DMS 273 (cell line): Measurements from ENCODE around the gene CKAP2L.
A peak's percentile ranks its signal among the peaks of the same experiment; 100 is the strongest.
"Not testable (repeated sequence)": the region's sequence is repeated elsewhere in the genome, so short reads cannot be mapped to it uniquely, and the experiment has no call there.

Source experiments
- DNase-seq: peaks from one replicate; lab custom pipeline; 2025; ENCODE audit not compliant: unreplicated experiment; lab: John Stamatoyannopoulos, UW

The CKAP2L gene

GRCh38 chr2:112728029-112728362 lies 36.4 kb downstream of the CKAP2L start:
- no peak for DNase-seq

GRCh38 chr2:112727276-112728028 lies 37.0 kb downstream of the CKAP2L start:
- no peak for DNase-seq

- peak; percentile 97 for DNase-seq
Observed at GRCh38 chr2:112726487-112727190, 37.8 kb downstream of the CKAP2L start.

- DNase-seq: no peak
Observed at GRCh38 chr2:112725545-112726457, 38.6 kb downstream of the CKAP2L start.

GRCh38 chr2:112724591-112725525 lies 39.6 kb downstream of the CKAP2L start:
- peak; percentile 59 for DNase-seq

GRCh38 chr2:112723995-112724394 lies 40.4 kb downstream of the CKAP2L start:
- no peak for DNase-seq

GRCh38 chr2:112723547-112723940 lies 40.9 kb downstream of the CKAP2L start:
- no peak for DNase-seq

GRCh38 chr2:112722816-112723546 lies 41.4 kb downstream of the CKAP2L start:
- DNase-seq: no peak

GRCh38 chr2:112721819-112722522 lies 42.4 kb downstream of the CKAP2L start:
- no peak for DNase-seq

- DNase-seq: no peak
Observed at GRCh38 chr2:112720785-112721184, 43.6 kb downstream of the CKAP2L start, which contains the start of gene NT5DC4. Gene NT5DC4 (plus strand): TSS chr2:112721020. CDS start chr2:112721080, 60 bp downstream.

GRCh38 chr2:112718863-112719370 lies 45.5 kb downstream of the CKAP2L start:
- no peak for DNase-seq

GRCh38 chr2:112716826-112717352 lies 47.5 kb downstream of the CKAP2L start:
- DNase-seq: not testable (repeated sequence)

GRCh38 chr2:112716094-112716493 lies 48.3 kb downstream of the CKAP2L start:
- not testable (repeated sequence) for DNase-seq

GRCh38 chr2:112714836-112715631 lies 49.4 kb downstream of the CKAP2L start:
- DNase-seq: no peak

GRCh38 chr2:112714331-112714730 lies 50.1 kb downstream of the CKAP2L start:
- DNase-seq: no peak

- DNase-seq: no peak
Observed at GRCh38 chr2:112713926-112714325, 50.5 kb downstream of the CKAP2L start.

- DNase-seq: no peak
Observed at GRCh38 chr2:112713585-112713925, 50.9 kb downstream of the CKAP2L start.
